HL-60 (cell line): ENCODE results near the gene TNRC18.

Experiments
- DNase-seq, 2 experiments: peaks; one replicate each; pipeline ENCODE4 v3.0.0-alpha.2; 2010 to 2020; ENCODE audit warnings: low read depth in 1 of 2, low spot score in 1 of 2
- H3K27ac ChIP-seq: fragments of 250-450 bp; sonication (Bioruptor Pico); replicated peaks from 2 replicates; pipeline ENCODE4 v1.5.1; 2020; ENCODE audit warnings: mild to moderate bottlenecking, moderate library complexity
- H3K27me3 ChIP-seq: fragments of 250-450 bp; sonication (Bioruptor Pico); 2 replicates; pipeline ENCODE4 v1.5.1; 2021; ENCODE audit warnings: mild to moderate bottlenecking, moderate library complexity; ENCODE audit not compliant: insufficient read depth, poor library complexity, severe bottlenecking
- H3K4me3 ChIP-seq: replicated peaks from 2 replicates; pipeline ENCODE4 v1.5.1; 2011; ENCODE audit warnings: mild to moderate bottlenecking, control low read depth, low read length; ENCODE audit not compliant: insufficient read depth
- GABPA ChIP-seq: IDR thresholded peaks from 2 replicates; pipeline ENCODE4 v1.6.1; 2012; ENCODE audit warnings: low read depth
- POLR2AphosphoS5 ChIP-seq: IDR thresholded peaks from 2 replicates; pipeline ENCODE4 v1.6.1; 2012; ENCODE audit warnings: low read depth
- SPI1 ChIP-seq: IDR thresholded peaks from 2 replicates; pipeline ENCODE4 v1.6.1; 2012; ENCODE audit warnings: low read depth, mild to moderate bottlenecking, borderline replicate concordance
- TF ChIP-seq, protein P1 (sequence below): IDR thresholded peaks from 2 replicates; pipeline ENCODE4 v1.6.1; 2012; ENCODE audit warnings: low read depth; ENCODE audit not compliant: insufficient replicate concordance
- TF ChIP-seq, protein P2 (sequence below): IDR thresholded peaks from one replicate; pipeline ENCODE4 v1.5.1; 2011; ENCODE audit warnings: low read length, control low read depth, inconsistent platforms; ENCODE audit not compliant: insufficient read depth

Gene TNRC18

DNA sequence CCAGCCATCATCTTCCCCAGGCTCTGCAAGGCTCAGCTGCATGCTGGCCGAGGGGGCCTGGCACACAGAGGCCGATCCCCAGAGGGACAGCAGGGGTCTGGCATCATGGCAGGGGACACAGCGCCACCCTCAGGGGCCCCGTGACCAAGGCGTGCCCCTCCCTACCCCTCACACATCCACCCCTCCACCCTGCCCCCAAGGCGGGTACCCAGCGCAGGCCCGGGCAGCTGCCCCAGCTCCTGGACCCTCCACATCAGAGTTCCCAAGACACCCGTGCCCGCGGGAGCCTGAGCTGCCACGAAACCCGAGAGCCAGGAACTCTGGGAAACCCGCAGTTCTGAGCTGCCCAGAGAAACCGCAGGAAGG, 46.5 kb upstream of the TNRC18 start:
- H3K27me3 ChIP-seq = no peaks in the 10 kb centered on the region
- no peak for TF ChIP-seq SPI1
- TF ChIP-seq, protein P1, sequence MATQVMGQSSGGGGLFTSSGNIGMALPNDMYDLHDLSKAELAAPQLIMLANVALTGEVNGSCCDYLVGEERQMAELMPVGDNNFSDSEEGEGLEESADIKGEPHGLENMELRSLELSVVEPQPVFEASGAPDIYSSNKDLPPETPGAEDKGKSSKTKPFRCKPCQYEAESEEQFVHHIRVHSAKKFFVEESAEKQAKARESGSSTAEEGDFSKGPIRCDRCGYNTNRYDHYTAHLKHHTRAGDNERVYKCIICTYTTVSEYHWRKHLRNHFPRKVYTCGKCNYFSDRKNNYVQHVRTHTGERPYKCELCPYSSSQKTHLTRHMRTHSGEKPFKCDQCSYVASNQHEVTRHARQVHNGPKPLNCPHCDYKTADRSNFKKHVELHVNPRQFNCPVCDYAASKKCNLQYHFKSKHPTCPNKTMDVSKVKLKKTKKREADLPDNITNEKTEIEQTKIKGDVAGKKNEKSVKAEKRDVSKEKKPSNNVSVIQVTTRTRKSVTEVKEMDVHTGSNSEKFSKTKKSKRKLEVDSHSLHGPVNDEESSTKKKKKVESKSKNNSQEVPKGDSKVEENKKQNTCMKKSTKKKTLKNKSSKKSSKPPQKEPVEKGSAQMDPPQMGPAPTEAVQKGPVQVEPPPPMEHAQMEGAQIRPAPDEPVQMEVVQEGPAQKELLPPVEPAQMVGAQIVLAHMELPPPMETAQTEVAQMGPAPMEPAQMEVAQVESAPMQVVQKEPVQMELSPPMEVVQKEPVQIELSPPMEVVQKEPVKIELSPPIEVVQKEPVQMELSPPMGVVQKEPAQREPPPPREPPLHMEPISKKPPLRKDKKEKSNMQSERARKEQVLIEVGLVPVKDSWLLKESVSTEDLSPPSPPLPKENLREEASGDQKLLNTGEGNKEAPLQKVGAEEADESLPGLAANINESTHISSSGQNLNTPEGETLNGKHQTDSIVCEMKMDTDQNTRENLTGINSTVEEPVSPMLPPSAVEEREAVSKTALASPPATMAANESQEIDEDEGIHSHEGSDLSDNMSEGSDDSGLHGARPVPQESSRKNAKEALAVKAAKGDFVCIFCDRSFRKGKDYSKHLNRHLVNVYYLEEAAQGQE = no peak
- TF ChIP-seq, protein P2, sequence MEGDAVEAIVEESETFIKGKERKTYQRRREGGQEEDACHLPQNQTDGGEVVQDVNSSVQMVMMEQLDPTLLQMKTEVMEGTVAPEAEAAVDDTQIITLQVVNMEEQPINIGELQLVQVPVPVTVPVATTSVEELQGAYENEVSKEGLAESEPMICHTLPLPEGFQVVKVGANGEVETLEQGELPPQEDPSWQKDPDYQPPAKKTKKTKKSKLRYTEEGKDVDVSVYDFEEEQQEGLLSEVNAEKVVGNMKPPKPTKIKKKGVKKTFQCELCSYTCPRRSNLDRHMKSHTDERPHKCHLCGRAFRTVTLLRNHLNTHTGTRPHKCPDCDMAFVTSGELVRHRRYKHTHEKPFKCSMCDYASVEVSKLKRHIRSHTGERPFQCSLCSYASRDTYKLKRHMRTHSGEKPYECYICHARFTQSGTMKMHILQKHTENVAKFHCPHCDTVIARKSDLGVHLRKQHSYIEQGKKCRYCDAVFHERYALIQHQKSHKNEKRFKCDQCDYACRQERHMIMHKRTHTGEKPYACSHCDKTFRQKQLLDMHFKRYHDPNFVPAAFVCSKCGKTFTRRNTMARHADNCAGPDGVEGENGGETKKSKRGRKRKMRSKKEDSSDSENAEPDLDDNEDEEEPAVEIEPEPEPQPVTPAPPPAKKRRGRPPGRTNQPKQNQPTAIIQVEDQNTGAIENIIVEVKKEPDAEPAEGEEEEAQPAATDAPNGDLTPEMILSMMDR = no peak
- no peak for TF ChIP-seq GABPA
- no peak for TF ChIP-seq POLR2AphosphoS5
- DNase-seq = no peak
- H3K4me3 ChIP-seq = no peak overlapping the region
- no peak overlapping the region for H3K27ac ChIP-seq

DNA sequence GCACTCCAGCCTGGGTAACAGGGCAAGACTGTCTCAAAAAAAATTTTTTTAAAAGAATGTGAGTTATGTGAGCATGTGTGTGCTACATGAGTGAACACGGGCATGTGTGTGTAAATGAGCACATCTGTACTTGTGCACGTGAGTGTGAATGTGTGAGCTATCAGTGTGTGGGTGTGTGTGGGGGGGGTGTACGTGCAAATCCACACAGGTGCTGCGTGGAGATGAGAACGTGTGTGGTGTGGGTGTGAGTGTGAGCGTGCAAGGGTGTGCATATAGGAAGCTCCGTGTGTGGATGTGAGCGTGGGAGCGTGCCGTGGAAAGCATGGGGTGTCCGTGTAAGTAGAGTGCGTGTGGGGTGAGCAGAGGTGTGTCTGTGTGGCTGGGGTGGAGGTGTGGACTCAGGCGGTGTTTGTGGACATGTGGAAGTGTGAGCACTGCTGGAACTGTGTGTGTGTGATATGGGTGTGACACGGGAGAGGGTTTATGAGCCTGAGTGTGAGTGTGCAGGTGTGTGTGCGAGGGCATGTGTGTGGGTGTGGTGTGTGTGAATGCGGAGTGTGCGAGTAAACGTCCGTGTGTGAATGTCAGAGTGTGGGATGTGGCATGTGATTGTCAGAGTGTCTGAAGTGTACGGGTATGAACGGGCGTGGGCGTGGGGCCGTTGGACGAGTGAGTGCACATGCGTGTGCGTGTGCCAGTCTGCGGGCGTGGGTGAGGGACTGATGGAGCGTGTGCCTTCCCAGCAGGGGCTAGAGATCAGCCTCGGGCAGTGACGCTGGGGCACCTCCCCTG, 45.9 kb upstream of the TNRC18 start:
- TF ChIP-seq POLR2AphosphoS5 (no peak), SPI1 (no peak), GABPA (no peak)
- TF ChIP-seq, protein P2 = no peak
- TF ChIP-seq, protein P1 = no peak
- H3K4me3 ChIP-seq = no peak overlapping the region
- H3K27me3 ChIP-seq = no peaks in the 10 kb centered on the region
- no peak for DNase-seq
- H3K27ac ChIP-seq = no peak overlapping the region

DNA sequence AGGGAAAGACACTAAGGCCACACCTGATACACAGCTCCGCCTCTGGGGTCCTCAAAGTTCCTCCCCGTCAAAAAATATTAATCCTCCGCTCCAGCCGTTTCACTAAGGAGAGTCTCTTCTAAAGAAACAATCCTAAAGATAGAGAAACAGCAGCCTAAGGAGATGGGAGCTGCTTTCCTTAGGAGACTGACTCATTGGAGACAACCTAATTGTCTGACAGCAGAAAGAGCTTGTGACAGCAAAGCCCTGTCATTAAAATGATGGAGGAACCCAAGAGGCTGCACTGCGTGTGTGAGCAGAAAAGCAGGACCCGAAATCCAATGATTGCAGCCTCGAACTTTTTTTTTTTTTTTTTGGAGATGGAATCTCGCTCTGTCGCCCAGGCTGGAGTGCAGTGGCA, 44.0 kb upstream of the TNRC18 start:
- no peak for DNase-seq
- Histone ChIP-seq H3K27ac (no peak overlapping the region), H3K4me3 (no peak overlapping the region), H3K27me3 (no peaks in the 10 kb centered on the region)
- TF ChIP-seq GABPA (no peak), POLR2AphosphoS5 (no peak), SPI1 (no peak)
- TF ChIP-seq, protein P2 = no peak
- TF ChIP-seq, protein P1 = no peak
